Chondrocyte (in vitro differentiated cells): Measurements from ENCODE around the gene BCL7A. TPM values are rescaled to one million over a fixed set of nuclear protein-coding genes. Genes with fewer than 3 reads are reported as not detected.
A peak's percentile ranks its signal among the peaks of the same experiment; 100 is the strongest.

Experiments
- DNase-seq: peaks from one replicate; pipeline ENCODE4 v3.0.0; 2021; ENCODE audit warnings: mixed read lengths, low spot score
- H3K27ac Mint-ChIP-seq: one replicate; pipeline ENCODE4 v1.8.0; 2021; ENCODE audit warnings: mild to moderate bottlenecking, moderate library complexity, mixed read lengths; ENCODE audit not compliant: unreplicated experiment
- H3K27me3 Mint-ChIP-seq: 2 replicates; pipeline ENCODE4 v1.8.0; 2021; ENCODE audit warnings: low read depth, mixed read lengths
- H3K36me3 Mint-ChIP-seq: 2 replicates; pipeline ENCODE4 v1.8.0; 2021; ENCODE audit warnings: low read depth, mixed read lengths
- H3K4me1 Mint-ChIP-seq: 2 replicates; pipeline ENCODE4 v1.8.0; 2021; ENCODE audit warnings: low read depth, mild to moderate bottlenecking, mixed read lengths
- H3K4me3 Mint-ChIP-seq: one replicate; pipeline ENCODE4 v1.8.0; 2021; ENCODE audit warnings: mild to moderate bottlenecking, moderate library complexity, mixed read lengths; ENCODE audit not compliant: unreplicated experiment
- H3K9me3 Mint-ChIP-seq: 2 replicates; pipeline ENCODE4 v1.8.0; 2021; ENCODE audit warnings: low read depth, mixed read lengths
- CTCF ChIP-seq: fragments of 200-600 bp; sonication (generic); IDR thresholded peaks from 2 replicates; pipeline ENCODE4 v1.5.0; 2021; ENCODE audit warnings: antibody characterized with exemption, mild to moderate bottlenecking, moderate library complexity
- total RNA-seq: library from RNA; stranded (reverse); gene quantifications from 3 replicates; pipeline ENCODE4 v1.2.1, GENCODE V29; 2021

Gene BCL7A
- total RNA-seq, 1 donor from 2014 or later, result 10.0 TPM

DNA sequence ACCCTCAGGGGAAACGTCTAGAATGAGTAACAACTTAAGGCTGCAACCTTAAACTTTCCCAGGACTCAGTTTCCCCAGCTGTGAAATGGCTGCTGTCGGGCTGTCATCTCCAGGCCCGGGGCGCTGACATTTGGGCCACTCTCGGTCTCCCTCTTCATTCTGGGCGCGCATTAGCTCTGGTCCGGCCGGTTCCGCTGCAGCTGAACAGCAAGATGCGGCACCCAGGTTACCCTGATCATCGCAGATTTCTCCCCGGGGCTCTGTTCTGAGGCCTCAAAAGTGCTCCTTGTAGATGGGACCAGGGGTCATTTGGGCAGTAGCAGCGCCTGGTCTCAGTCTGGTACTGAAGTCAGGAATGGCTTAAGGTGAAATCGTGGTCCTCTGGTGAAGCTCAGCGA is 890 bp upstream of the BCL7A start:
- H3K36me3 Mint-ChIP-seq, result peaks cover 2% of the 10 kb centered on the region
- H3K27ac Mint-ChIP-seq, result no peak overlapping the region
- H3K9me3 Mint-ChIP-seq, result peaks cover 4% of the 10 kb centered on the region
- H3K4me1 Mint-ChIP-seq, result peaks cover 15% of the 10 kb centered on the region
- H3K4me3 Mint-ChIP-seq, result peak overlapping the region; percentile 77
- DNase-seq, result no peak
- no peak for TF ChIP-seq CTCF
- H3K27me3 Mint-ChIP-seq, result no peaks in the 10 kb centered on the region

- Mint-ChIP-seq H3K9me3 (peaks cover 4% of the 10 kb centered on the region), H3K4me3 (peak overlapping the region; percentile 77), H3K27me3 (no peaks in the 10 kb centered on the region), H3K36me3 (peaks cover 2% of the 10 kb centered on the region), H3K4me1 (peaks cover 15% of the 10 kb centered on the region), H3K27ac (peak overlapping the region; percentile 27)
- no peak for DNase-seq
- TF ChIP-seq CTCF, result peak; percentile 9
Observed at GRCh38 chr12:122021193-122021821, 377 bp upstream of the BCL7A start.

DNA sequence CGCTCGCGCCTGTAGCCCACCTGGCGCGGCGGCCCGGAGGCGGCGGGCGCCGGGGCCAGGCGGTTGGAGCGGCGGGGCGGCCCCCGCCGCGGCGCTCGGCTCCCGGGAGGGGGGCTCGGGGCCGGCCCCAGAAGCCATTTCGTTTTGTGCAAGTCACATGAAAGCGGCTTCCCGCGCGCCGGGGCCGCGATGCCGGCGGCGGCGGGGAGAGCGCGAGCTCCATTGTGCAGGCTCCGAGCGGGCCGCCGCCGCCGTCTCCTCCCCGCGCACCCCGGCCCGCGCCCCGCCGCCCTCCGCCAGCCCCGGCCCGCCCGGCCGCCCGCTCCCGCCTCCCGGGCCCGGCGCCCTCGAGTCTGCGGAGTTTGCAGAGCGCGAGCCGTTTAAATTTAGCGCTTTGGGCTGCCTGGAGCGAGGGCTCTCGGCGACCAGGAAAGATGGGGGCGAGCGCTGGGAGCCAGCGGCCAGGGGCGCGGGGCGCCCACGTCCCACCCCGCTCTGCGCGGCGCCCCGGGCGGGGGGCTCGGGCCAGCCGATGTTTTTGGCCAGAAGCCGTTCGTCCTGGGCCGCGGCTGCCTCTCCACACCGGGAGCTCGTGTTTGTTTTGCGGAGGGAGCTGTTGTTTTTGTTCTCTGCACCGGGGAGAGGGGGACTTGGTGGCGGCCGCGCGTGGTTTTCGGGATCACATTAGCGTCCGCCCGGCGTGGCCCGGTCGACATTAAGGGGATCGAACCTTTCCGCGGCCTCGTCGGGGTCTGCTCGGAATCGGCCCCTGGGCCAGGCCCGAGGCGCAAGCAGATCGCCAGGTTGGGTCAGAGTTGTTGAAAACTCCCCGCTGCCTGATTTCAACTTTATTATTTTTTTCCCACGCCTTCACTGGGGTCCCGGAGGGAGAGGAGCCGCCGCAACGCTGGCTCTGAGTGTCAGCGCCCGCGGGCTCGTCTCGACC is 982 bp downstream of the BCL7A start:
- no peak for TF ChIP-seq CTCF
- DNase-seq, result no peak
- peak overlapping the region; percentile 72 for H3K4me3 Mint-ChIP-seq
- H3K27ac Mint-ChIP-seq, result peak overlapping the region; percentile 96
- H3K9me3 Mint-ChIP-seq, result peaks cover 4% of the 10 kb centered on the region
- H3K27me3 Mint-ChIP-seq, result no peaks in the 10 kb centered on the region
- peaks cover 2% of the 10 kb centered on the region for H3K36me3 Mint-ChIP-seq
- peaks cover 15% of the 10 kb centered on the region for H3K4me1 Mint-ChIP-seq

DNA sequence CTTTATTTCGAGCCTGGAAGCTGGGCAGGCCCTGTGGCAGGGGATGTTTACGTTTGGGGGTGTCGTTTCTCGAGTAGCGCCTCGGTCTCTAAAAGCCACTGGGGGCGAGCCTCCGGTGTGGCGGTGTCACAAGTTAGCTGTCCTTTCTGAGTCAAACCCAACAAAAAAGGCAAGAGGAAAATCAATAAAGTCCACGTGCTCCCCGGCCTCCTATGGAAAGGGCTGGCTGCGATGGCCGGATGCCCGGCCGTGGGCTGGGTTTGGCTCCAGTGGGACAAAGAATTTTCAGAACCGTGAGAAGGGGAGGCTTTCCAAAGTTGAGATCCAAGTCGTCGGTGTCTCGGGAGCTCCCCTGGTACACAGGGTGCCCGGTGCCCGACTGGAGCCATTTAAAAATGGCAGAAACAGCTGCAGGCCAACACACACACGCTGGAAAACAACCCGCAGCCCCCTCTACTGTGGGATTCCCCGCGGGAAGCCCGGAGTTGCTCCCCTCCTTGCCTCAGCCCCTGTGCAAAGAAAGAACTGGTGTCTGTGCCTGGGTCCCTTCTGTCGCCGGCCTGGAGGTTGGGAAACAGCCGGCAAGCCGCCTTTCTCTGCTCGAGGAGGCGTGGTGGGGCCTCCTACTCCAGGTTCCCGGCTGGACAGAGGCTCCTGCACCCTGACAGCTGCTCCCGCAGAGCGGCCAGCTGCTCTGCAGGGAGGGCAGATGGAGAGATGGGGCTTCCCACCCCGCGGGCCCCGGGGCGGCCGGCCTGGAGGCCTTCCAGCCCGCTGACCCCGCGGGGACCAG is 1.9 kb downstream of the BCL7A start:
- H3K9me3 Mint-ChIP-seq, result peaks cover 1% of the 10 kb centered on the region
- DNase-seq, result no peak
- H3K27me3 Mint-ChIP-seq, result no peaks in the 10 kb centered on the region
- H3K4me1 Mint-ChIP-seq, result peaks cover 15% of the 10 kb centered on the region
- H3K4me3 Mint-ChIP-seq, result peak overlapping the region; percentile 72
- peak; percentile 22 for TF ChIP-seq CTCF
- peaks cover 2% of the 10 kb centered on the region for H3K36me3 Mint-ChIP-seq
- peak overlapping the region; percentile 96 for H3K27ac Mint-ChIP-seq
